PC-9 (cell line): ENCODE measurements around the gene CDC7. TPM values are rescaled to one million over a fixed set of nuclear protein-coding genes. Genes with fewer than 3 reads are reported as not detected.

ENCODE experiments used
- BruUV-seq: library from RNA; stranded (reverse); fragments of 400-500 nt; replicated peaks from 2 replicates; lab custom pipeline; 2021; lab: Mats Ljungman, UMichigan
- CTCF ChIA-PET: fragments of 300-600 bp; sonication (Branson Sonifier 250); formaldehyde crosslinking; loops from one replicate; lab custom pipeline; 2022; ENCODE audit warnings: antibody characterized with exemption; lab: Charles Lee
- POLR2A ChIA-PET: fragments of 300-600 bp; sonication (Branson Sonifier 250); formaldehyde crosslinking; loops from one replicate; lab custom pipeline; 2022; ENCODE audit warnings: antibody characterized with exemption; ENCODE audit not compliant: unreplicated experiment; lab: Charles Lee
- DNase-seq, 2 experiments: peaks; one replicate each; pipeline versions ENCODE4 v3.0.0 to v3.0.0-alpha.2; 2015 to 2022; ENCODE audit warnings: mixed read lengths in 1 of 2
- H2AFZ ChIP-seq: fragments of 200-600 bp; sonication (generic); 2 replicates; pipeline ENCODE4 v1.8.1; 2017; ENCODE audit warnings: antibody characterized with exemption
- H3F3A ChIP-seq: fragments of 200-600 bp; sonication (generic); 2 replicates; pipeline ENCODE4 v1.8.1; 2017; ENCODE audit warnings: antibody characterized with exemption, mild to moderate bottlenecking, low read depth; ENCODE audit not compliant: insufficient read depth
- H3K27ac ChIP-seq: fragments of 200-600 bp; sonication (generic); 2 replicates; pipeline ENCODE4 v1.6.1; 2016; ENCODE audit warnings: mixed run types
- H3K27me3 ChIP-seq: fragments of 200-600 bp; sonication (generic); 2 replicates; pipeline ENCODE4 v1.6.1; 2016; ENCODE audit warnings: low read depth, mixed run types; ENCODE audit not compliant: insufficient read depth
- H3K36me3 ChIP-seq: fragments of 200-600 bp; sonication (generic); 2 replicates; pipeline ENCODE4 v1.6.1; 2016; ENCODE audit warnings: low read depth, mixed run types
- H3K4me1 ChIP-seq: fragments of 200-600 bp; sonication (generic); replicated peaks from 2 replicates; pipeline ENCODE4 v1.6.1; 2016; ENCODE audit warnings: mixed run types; ENCODE audit not compliant: insufficient read depth
- H3K4me2 ChIP-seq: fragments of 200-600 bp; sonication (generic); 2 replicates; pipeline ENCODE4 v1.6.1; 2017; ENCODE audit warnings: mixed run types
- H3K4me3 ChIP-seq: fragments of 200-600 bp; sonication (generic); 2 replicates; pipeline ENCODE4 v1.6.1; 2016; ENCODE audit warnings: mixed run types
- H3K79me2 ChIP-seq: fragments of 200-600 bp; sonication (generic); 2 replicates; pipeline ENCODE4 v1.6.1; 2017; ENCODE audit warnings: low read depth, mixed run types
- H3K9me2 ChIP-seq: fragments of 200-600 bp; sonication (generic); 2 replicates; pipeline ENCODE4 v1.8.1; 2017; ENCODE audit warnings: mild to moderate bottlenecking; ENCODE audit not compliant: insufficient read depth
- H3K9me3 ChIP-seq: fragments of 200-600 bp; sonication (generic); 2 replicates; pipeline ENCODE4 v1.8.1; 2016; ENCODE audit warnings: low read depth; ENCODE audit not compliant: insufficient read depth
- H4K20me1 ChIP-seq: fragments of 200-600 bp; sonication (generic); 2 replicates; pipeline ENCODE4 v1.8.1; 2017; ENCODE audit not compliant: insufficient read depth
- EZH2 ChIP-seq: fragments of 200-600 bp; sonication (generic); IDR thresholded peaks from 2 replicates; pipeline ENCODE4 v1.8.0; 2017; ENCODE audit warnings: antibody characterized with exemption, low read depth
- intact Hi-C: fragments of 100-400 bp; cut with micrococcal nuclease; formaldehyde crosslinking; loops from one replicate; pipeline ENCODE4 v1.10.0; 2022; ENCODE audit not compliant: unreplicated experiment
- total RNA-seq: library from RNA; stranded (reverse); gene quantifications from 2 replicates; pipeline ENCODE4 v1.2.3, GENCODE V29; 2021
- TF ChIP-seq, protein P1 (sequence below): fragments of 200-600 bp; sonication (generic); conservative IDR thresholded peaks from 2 replicates; pipeline ENCODE4 v1.6.1; 2017; ENCODE audit warnings: mixed run types, antibody characterized with exemption, mild to moderate bottlenecking, moderate library complexity

CDC7 gene
- total RNA-seq, 1 experiment from 2014 or later: 13.1 TPM

DNA sequence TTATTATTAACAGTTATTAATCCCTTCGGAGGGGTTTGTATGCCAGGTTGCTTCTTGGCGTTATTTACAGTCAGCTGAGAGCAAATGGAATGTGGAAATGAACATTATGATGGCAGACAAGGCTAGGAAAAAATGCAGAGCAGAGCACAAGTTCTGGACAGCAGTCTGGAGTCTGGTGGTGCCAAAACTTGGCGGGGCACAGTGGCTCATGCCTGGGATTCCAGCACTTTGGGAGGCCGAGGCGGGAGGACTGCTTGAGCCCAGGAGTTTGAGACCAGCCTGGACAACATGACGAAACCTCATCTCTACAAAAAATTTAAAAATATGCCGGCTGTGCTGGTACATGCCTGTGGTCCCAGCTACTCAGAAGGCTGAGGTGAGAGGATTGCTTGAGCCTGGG, 67.6 kb downstream of the CDC7 start:
- POLR2A ChIA-PET: no interaction called here
- Histone ChIP-seq H3K36me3 (no peaks in the 10 kb centered on the region), H3K79me2 (no peaks in the 10 kb centered on the region), H3F3A (peaks cover 19% of the 10 kb centered on the region), H3K4me2 (no peak overlapping the region), H3K27ac (no peak overlapping the region), H3K4me1 (peaks cover 17% of the 10 kb centered on the region), H3K4me3 (no peak overlapping the region), H3K9me3 (peaks cover 9% of the 10 kb centered on the region; the same call in 1 of the 2 replicates), H3K9me2 (no peaks in the 10 kb centered on the region), H4K20me1 (no peaks in the 10 kb centered on the region), H2AFZ (no peak overlapping the region), H3K27me3 (no peaks in the 10 kb centered on the region)
- DNase-seq: no peak
- intact Hi-C loops: no loop called here
- TF ChIP-seq, protein P1, sequence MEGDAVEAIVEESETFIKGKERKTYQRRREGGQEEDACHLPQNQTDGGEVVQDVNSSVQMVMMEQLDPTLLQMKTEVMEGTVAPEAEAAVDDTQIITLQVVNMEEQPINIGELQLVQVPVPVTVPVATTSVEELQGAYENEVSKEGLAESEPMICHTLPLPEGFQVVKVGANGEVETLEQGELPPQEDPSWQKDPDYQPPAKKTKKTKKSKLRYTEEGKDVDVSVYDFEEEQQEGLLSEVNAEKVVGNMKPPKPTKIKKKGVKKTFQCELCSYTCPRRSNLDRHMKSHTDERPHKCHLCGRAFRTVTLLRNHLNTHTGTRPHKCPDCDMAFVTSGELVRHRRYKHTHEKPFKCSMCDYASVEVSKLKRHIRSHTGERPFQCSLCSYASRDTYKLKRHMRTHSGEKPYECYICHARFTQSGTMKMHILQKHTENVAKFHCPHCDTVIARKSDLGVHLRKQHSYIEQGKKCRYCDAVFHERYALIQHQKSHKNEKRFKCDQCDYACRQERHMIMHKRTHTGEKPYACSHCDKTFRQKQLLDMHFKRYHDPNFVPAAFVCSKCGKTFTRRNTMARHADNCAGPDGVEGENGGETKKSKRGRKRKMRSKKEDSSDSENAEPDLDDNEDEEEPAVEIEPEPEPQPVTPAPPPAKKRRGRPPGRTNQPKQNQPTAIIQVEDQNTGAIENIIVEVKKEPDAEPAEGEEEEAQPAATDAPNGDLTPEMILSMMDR: no peak
- TF ChIP-seq EZH2: no peak
- CTCF ChIA-PET: no interaction called here
- no TSS peak for BruUV-seq

DNA sequence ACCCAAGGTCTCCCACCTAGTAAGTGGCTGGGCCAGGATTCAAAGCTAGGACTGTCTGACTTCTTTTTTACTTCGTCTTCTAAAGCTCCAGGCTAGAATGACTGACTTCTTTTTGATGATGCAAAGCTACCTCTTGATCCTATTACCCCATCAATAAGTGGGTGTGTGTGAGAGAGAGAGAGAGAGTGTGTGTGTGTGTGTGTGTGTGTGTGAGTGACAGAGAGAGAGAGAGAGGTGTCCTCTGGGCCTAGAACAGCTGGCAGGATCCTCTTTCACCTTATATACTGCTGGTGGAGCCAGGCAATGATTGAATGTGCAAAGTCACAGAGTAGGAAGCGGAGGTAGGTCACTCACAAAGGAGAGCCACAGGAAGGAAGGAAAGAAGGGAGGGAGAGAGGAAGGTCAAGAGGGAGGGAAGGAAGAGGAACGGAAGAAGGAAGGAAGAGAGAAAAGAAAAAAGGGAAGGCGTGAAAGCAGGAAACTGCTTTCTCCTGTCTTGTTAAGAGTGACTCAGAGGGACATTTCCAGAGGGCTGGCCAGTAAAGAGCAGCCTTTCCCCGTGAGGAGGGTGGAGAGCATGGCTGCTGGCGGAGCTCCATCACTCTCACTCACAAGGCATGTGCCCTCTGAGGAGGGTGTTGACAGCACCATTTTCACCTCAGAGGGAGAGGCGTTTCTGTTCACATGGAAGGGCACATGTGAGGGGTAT, 68.9 kb downstream of the CDC7 start:
- no peaks in the 10 kb centered on the region for H3K79me2 ChIP-seq
- TF ChIP-seq EZH2: no peak
- TF ChIP-seq, protein P1: no peak
- ChIA-PET POLR2A (interaction anchor here (0.5 to 0.7 kb wide), 2 partner anchors 165 to 322 kb away, joined by 3 to 8 read pairs; no protein-coding TSS in a partner anchor), CTCF (interaction anchor here (0.6 kb wide), 1 partner anchor 244 kb away, joined by 3 read pairs; no protein-coding TSS in a partner anchor)
- peak overlapping the region; percentile 34 for H3K4me2 ChIP-seq
- no peak overlapping the region for H3K4me3 ChIP-seq
- no peaks in the 10 kb centered on the region for H3K9me3 ChIP-seq
- peak overlapping the region; percentile 57 for H3K27ac ChIP-seq
- H2AFZ ChIP-seq: peak overlapping the region; percentile 66; the same call in 1 of the 2 replicates
- H3K9me2 ChIP-seq: no peaks in the 10 kb centered on the region
- H3K27me3 ChIP-seq: no peaks in the 10 kb centered on the region
- peaks cover 17% of the 10 kb centered on the region for H3K4me1 ChIP-seq
- intact Hi-C loops: loop anchor here (2.0 kb wide), 1 partner anchor 39 kb away; no protein-coding TSS in a partner anchor
- H3F3A ChIP-seq: peaks cover 19% of the 10 kb centered on the region
- no peaks in the 10 kb centered on the region for H3K36me3 ChIP-seq
- BruUV-seq: no TSS peak
- DNase-seq: peak; percentile 73 to 89
- no peaks in the 10 kb centered on the region for H4K20me1 ChIP-seq

DNA sequence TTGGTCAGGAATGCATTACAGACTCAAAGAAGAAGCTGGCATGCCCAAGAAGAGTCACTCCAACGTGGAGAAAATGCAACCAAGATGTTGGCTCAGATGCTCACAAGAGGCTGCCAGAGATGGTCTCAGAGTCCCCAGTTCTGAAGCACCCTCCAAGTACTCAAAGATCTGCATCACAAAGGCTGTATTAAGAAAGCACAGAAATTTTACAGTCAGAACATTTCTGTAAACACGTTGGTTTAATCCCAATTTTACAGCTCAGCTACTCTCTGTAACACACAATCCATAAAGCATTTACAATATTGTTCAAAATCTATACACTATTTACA, 69.4 kb downstream of the CDC7 start:
- DNase-seq: no peak
- H3K36me3 ChIP-seq: no peaks in the 10 kb centered on the region
- intact Hi-C loops: loop anchor here (2.0 kb wide), 1 partner anchor 39 kb away; no protein-coding TSS in a partner anchor
- H3K9me2 ChIP-seq: no peaks in the 10 kb centered on the region
- POLR2A ChIA-PET: interaction anchor here (0.7 kb wide), 1 partner anchor 166 kb away, joined by 8 read pairs; no protein-coding TSS in a partner anchor
- CTCF ChIA-PET: no interaction called here
- H3K27ac ChIP-seq: peak overlapping the region; percentile 57
- H4K20me1 ChIP-seq: no peaks in the 10 kb centered on the region
- peaks cover 19% of the 10 kb centered on the region for H3F3A ChIP-seq
- peaks cover 17% of the 10 kb centered on the region for H3K4me1 ChIP-seq
- no peaks in the 10 kb centered on the region for H3K9me3 ChIP-seq
- no peaks in the 10 kb centered on the region for H3K79me2 ChIP-seq
- H2AFZ ChIP-seq: peak overlapping the region; percentile 66; the same call in 1 of the 2 replicates
- TF ChIP-seq EZH2: no peak
- TF ChIP-seq, protein P1: no peak
- BruUV-seq: no TSS peak
- H3K27me3 ChIP-seq: no peaks in the 10 kb centered on the region
- H3K4me2 ChIP-seq: peak overlapping the region; percentile 34; the same call in 1 of the 2 replicates
- H3K4me3 ChIP-seq: no peak overlapping the region
